NCI-H69 (cell line): ENCODE data around the gene EBNA1BP2.
"Not testable (repeated sequence)": the region's sequence is repeated elsewhere in the genome, so short reads cannot be mapped to it uniquely, and the experiment has no call there.

Source experiments
- DNase-seq: peaks from one replicate; lab custom pipeline; 2025; lab: John Stamatoyannopoulos, UW

Gene EBNA1BP2

GRCh38 chr1:43172527-43172972, 460 bp upstream of the EBNA1BP2 start:
- peak; percentile 88 for DNase-seq

- DNase-seq, result no peak
Measured at GRCh38 chr1:43171312-43171875, 696 bp downstream of the EBNA1BP2 start.

- no peak for DNase-seq
Measured at GRCh38 chr1:43165765-43166164, 6.3 kb downstream of the EBNA1BP2 start.

DNA sequence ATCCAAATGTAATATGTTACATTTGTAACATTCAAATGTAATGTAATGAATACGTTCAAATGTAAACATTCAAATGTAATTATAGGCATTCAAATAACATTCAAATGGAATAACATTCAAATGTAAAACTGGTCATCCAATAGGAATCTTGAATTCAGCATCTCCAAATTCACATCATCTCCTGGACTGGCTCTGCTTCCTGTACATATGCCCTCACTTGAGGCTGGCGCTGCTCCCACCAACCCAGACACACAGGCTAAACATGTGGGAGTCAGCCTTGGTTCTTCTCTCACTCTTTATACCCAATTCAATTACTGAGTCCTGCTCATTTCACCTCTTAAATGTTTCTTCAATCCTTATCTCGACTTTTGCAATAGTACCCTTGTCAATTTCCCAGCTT, 6.9 kb downstream of the EBNA1BP2 start:
- no peak for DNase-seq

DNA sequence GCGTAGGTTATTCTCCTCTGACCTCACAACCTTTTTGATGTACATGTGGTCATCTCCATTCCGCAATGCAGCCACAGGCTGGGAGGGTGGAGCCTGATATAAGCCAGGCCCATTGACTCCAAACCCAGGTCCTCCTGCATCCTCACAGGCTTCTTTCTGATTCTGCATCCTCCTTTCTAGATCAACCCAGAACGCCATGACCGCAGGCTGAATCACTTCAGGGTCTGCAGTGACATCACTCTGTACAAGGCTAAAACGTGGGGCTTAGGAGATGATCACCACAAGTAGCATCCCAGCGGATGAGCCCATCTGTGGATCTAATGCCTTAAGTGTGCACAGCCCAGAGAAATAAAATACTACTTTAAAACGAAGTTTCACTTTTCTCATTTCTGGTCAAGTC, 16.1 kb downstream of the EBNA1BP2 start:
- DNase-seq, result no peak

GRCh38 chr1:43153443-43153842, 18.6 kb downstream of the EBNA1BP2 start:
- no peak for DNase-seq

DNA sequence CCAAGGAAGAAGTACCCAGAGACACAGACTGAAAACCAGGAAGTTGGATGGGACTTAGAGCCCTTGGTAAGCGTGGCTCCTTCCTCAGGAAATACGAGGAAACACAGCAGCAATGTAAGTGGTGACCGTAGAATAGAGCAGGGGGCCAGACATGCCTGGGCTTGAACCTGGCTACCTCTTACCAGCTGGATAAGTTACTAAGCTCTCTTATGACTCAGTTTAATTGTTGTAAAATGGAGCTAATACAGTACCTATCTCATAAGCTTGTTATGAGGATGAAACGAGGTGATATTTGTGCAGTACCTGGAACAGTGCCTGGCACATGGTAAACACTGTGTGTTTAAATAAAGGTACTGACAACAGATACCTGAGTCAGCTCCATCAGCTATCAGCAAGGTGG, 19.2 kb downstream of the EBNA1BP2 start:
- peak; percentile 58 for DNase-seq

DNA sequence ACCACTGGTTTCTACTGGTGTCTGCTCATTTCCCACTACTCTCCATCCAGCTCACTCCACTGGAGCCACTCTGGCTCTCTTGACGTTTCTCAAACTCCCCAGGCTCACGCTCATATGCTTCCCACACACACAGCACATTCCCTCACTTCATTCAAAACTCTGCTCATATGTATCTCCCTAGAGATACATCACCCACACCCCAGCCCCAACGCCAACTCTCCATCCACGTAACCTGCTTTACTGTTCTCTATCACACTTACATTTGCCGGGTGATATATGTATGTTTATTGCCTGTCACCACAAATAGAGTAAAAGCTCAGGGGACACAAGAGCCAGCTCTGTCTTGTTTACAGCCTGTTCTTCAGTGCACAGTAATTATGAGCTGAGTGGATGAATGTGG, 22.2 kb downstream of the EBNA1BP2 start:
- DNase-seq, result no peak

DNA sequence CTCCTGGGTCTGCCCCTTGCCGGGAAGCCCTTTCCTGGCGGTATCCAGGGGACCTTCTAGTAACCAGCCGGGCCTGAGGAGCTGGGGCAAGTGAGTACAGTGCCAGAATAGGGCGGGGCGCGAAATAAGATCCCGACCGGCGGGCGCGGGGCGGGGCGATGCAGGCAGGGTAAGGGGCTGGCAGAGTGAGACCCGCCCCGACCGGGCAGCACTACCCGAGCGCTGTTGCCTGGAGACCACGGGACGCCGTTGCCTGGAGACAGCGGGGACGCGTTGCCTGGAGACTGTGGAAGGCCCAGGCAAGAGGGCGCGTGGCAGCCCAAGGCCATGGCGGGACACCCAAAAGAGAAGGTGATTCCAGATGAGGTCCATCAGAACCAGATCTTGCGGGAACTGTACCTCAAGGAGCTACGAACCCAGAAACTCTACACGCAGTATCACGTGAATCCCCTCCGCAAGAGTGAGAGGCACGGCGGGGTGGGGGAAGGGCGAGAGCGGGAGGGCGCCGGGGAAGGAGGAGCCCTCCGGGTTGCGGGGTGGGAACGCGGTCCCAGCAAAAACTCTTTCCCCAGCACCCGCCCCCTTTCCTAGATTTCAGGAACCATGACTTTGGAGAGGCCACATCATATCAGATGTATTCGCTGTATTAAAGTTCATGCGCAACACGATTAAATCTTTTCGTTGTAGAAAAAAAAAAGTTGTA, 24.3 kb downstream of the EBNA1BP2 start:
- peak; percentile 90 for DNase-seq

DNA sequence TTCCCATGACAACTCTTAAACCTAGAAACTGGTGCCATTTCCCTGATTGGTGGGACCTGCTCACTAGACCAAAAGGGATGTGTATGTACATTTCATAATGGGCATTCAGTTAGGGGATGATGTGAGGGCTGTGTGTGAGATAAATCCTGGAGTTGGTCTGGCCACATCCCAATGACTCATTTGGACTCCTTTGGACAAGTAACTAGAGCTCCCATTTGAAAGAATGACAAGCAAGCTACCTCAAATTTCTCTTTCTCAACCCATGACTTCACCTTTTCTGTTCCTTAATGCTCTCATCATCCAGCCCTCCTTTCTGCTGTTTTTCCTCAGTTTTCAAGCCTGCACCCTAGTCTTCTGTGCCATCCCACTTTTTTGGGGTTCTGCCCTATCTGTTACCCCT, 27.9 kb downstream of the EBNA1BP2 start:
- no peak for DNase-seq

GRCh38 chr1:43143441-43143888, 28.6 kb downstream of the EBNA1BP2 start:
- DNase-seq, result peak; percentile 42

DNA sequence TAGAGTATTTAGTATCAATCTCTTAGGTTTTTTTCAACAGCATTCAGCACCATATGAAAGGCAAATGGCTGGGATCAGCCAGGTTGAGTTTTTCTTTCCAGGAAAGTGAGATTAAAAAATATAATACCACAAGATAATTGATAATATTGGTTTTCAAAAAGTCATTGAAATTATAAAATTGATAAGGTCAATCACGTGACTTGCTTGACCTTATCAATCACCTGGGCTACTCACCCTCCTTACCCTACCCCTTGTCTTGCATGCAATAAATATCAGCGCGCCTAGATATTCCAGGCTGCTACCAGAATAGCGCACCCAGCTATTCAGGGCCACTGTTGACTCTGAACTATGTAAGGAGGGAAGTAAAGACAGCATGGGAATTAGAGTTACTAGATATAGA, 31.5 kb downstream of the EBNA1BP2 start:
- DNase-seq, result no peak

DNA sequence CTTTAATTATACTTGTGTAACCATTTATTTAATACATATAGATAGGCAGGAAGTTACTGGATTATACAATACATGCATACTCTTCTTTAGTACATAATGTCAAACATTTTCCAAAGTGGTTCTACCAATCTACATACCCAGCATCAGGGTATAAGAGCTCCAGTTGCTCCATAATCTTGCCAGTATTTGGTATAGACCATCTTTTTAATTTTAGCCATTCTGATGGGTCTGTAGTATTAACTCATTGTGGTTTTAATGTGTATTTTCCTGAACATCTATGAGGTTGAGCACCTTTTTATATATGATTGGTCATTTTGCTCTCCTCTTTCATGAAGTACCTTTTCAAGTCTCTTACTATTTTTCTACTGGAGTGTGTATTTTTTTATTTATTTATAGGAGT, 32.1 kb downstream of the EBNA1BP2 start:
- no peak for DNase-seq

- not testable (repeated sequence) for DNase-seq
Measured at GRCh38 chr1:43139295-43139694, 32.8 kb downstream of the EBNA1BP2 start.

GRCh38 chr1:43137445-43138052, 34.5 kb downstream of the EBNA1BP2 start:
- no peak for DNase-seq

DNA sequence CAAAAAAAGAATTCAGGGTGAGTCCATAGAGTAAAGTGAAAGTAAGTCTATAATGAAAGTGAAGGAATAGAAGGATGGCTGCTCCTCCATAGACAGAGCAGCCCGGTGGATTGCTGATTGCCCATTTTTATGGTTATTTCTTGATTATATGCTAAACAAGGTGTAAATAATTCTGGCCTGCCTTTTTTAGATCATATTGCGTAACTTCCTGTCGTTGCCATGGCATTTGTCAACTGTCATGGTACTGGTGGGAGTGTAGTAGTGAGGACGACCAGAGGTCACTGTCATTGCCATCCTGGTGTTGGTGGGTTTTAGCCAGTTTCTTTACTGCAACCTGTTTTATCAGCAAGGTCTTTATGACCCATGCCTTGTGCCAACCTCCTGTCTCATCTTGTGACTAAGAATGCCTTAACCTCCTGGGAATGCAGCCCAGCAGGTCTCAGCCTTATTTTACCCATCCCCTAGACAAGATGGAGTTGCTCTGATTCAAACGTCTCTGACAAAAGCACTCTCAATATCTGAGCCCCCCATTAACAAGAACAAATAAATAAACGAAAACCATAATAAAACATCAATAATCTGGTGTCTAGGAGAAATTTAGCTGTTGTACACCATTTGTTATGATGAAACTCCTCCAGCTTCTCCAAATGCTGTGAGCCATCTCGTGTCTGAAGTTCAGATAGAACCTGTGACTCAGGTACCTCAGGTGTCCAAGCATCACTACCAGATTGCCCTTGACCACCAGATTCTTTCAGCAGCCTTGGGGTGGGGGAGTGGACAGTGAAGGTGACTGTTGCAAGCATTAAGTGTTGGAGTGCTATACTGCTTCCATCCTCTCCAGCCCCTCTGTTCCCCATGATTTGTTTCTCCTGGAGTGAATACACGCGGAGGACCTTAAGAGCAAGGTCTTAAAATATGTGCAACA, 36.0 kb downstream of the EBNA1BP2 start:
- no peak for DNase-seq

DNA sequence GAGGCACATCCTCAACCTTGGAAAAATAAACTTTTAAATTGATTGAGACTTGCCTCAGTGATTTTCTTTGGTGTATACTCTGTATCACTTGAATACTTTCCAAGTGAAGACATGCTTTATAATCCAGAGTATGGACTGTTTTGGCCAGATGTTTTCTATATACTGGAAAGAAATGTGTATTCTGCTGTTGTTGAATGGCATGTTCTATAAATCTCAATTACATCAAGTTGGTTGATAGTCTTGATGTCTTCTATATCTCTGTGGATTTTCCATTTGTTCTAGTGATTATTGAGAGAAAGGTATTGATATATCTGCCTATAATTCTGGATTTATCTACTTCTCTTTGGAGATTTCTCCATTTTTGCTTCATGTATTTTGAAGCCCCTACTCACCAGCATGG, 37.5 kb downstream of the EBNA1BP2 start:
- no peak for DNase-seq

- no peak for DNase-seq
Measured at GRCh38 chr1:43134068-43134467, 38.0 kb downstream of the EBNA1BP2 start.

- DNase-seq, result no peak
Measured at GRCh38 chr1:43129426-43129825, 42.7 kb downstream of the EBNA1BP2 start.

DNA sequence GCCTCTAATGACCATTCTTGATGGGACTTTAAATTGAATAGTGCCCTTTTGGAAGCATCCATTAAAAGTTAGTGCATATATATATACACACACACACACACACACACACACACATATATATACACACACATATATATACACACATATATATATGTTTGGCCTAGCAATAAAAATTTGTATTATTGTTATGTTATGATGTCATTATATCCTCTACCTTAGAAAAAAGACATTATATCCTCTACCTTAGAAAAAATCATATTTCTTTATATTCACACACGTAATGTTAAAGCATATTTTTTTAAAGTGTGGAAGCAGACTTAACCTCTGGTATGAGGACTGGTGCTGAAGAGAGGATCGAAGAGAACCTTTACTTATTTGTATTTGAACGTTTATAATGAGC, 43.3 kb downstream of the EBNA1BP2 start:
- DNase-seq, result no peak

DNA sequence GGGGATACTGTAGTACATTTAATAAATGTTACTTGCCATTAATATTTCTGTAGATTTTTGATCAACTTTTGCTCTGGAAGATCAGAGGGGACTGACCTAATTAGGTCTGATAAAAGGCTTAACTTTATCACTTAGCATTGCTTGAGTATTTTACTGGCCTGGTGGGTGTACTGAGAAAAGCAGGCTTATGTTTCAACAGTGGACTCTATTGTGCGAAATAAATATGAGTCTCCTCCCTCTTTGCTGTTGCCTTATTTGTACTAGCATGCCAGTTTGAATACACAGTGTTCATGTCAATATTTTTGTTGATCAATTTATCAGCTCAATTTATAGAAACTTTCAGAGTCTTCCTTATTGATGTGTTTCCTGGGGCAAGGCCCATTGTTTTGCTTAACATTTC, 49.1 kb downstream of the EBNA1BP2 start:
- no peak for DNase-seq

DNA sequence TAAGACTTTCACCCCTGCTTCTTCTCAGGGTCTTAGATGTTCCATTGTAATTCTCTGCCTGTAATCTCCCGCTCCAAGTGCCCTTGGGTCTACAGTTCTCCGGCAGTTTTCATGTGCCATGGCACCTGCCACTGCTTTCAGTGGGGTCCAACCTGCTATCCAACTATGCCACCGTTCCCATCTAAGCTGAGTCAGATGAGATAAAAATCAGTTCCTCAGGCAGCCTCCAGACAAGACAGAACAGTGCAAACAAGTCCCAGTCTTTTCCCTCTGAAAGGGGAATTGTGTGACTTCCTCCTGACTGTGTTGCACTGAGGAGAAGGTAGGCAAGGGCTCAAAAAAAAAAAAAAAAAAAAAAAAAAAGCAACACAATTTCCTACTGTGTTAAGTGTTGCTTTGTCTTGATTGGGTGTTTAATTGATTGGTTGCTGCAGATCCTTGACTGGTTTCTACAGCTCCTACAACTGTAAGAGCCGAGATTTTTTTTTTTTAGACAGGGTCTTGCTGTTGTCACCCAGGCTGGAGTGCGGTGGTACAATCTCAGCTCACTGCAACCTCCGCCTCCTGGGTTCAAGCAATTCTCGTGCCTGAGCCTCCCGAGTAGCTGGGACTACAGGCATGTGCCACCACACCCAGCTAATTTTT, 50.7 kb downstream of the EBNA1BP2 start:
- peak; percentile 44 for DNase-seq
